Measurements from ENCODE around the gene CEND1. TPM values are rescaled to one million over a fixed set of nuclear protein-coding genes. Genes with fewer than 3 reads are reported as not detected.

The CEND1 gene
- total and polyA plus RNA-seq, 2 of the 13 experiments (the other 11 are each of a cell fraction or from before 2014, with no cell fraction given), result not detected

GRCh38 chr11:838441-839279 is 48.8 kb upstream of the CEND1 start (continued):
- TF ChIP-seq MEIS2 (CRISPR knock-in tag; IDR thresholded peaks at IDR 0.05) (peak; percentile 46; the same call in 1 of the 2 replicates), DMTF1 (CRISPR knock-in tag; IDR thresholded peaks at IDR 0.05) (no peak), NR1H2 (CRISPR knock-in tag; IDR thresholded peaks at IDR 0.05; ENCODE audit: borderline replicate concordance, low read depth) (no peak; the same call in 1 of the 2 replicates), MZF1 (CRISPR knock-in tag; IDR thresholded peaks at IDR 0.05; ENCODE audit: borderline replicate concordance) (no peak), ZMAT5 (CRISPR knock-in tag; IDR thresholded peaks at IDR 0.05; ENCODE audit: borderline replicate concordance, low read depth) (no peak), ZNF691 (CRISPR knock-in tag; IDR thresholded peaks at IDR 0.05; ENCODE audit: borderline replicate concordance, low read depth) (no peak; the same call in 1 of the 2 replicates), CREBL2 (CRISPR knock-in tag; IDR thresholded peaks at IDR 0.05; ENCODE audit: borderline replicate concordance) (no peak), SIN3B (IDR thresholded peaks at IDR 0.05; ENCODE audit: low read length) (no peak), HOXA9 (CRISPR knock-in tag; IDR thresholded peaks at IDR 0.05; ENCODE audit: borderline replicate concordance) (0 out of 2 replicates have a peak, but pooled peaks have one; percentile 37), ZNF503 (CRISPR knock-in tag; IDR thresholded peaks at IDR 0.05) (no peak), ZNF704 (CRISPR knock-in tag; IDR thresholded peaks at IDR 0.05; ENCODE audit: borderline replicate concordance) (no peak), RNF2 (conservative IDR thresholded peaks at IDR 0.05; ENCODE audit: low read depth) (no peak; the same call in 1 of the 2 replicates), TAF15 (IDR thresholded peaks at IDR 0.05; ENCODE audit: low read depth, low read length, poor library complexity, severe bottlenecking) (no peak), POGZ (CRISPR knock-in tag; IDR thresholded peaks at IDR 0.05) (no peak), ZNF292 (CRISPR knock-in tag; IDR thresholded peaks at IDR 0.05; ENCODE audit: borderline replicate concordance, low read depth) (no peak), SRSF4 (IDR thresholded peaks at IDR 0.05; ENCODE audit: low read depth, low read length, poor library complexity, severe bottlenecking) (no peak), MAFK (conservative IDR thresholded peaks at IDR 0.05 in 1 of 2, IDR thresholded peaks at IDR 0.05 in 1 of 2; ENCODE audit: low read length in 2 of 2) (no peak), MNT (IDR thresholded peaks at IDR 0.05) (peak; percentile 85), ZNF124 (CRISPR knock-in tag; IDR thresholded peaks at IDR 0.05) (no peak)

Data from HepG2 (cell line).